ENCODE data around the gene CCDC93. TPM values are rescaled to one million over a fixed set of nuclear protein-coding genes. Genes with fewer than 3 reads are reported as not detected.

Gene CCDC93
- total and polyA plus RNA-seq, 2 donors = 8.6 to 31.0 TPM

DNA sequence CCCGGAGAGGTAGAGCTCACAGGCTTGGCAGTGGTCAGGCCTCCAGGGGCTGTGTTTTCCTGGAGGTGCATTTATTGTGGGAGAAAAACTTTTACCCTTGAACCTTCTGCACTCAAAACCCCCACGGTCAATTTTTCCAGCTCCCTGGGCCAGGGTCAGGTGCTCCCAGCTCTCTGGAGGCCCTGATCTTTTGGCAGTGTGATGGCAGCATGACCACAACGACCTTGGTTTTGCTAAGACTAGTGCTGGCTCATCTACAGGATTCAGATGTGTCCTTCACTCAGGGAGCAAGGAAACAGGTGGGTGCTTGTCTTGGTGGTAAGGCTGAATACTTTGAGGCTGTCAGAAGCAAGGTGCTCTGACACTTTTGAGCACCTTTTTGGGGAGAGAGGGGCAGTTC is 92.3 kb downstream of the CCDC93 start:
- 92% methylated on average over 3 of the region's 3 CpGs for WGBS
- DNase-seq (ENCODE audit: extremely low spot score) = no peak
- H3K4me3 ChIP-seq (ENCODE audit: low read depth, low read length) = no peak overlapping the region
- H3K4me1 ChIP-seq (ENCODE audit: insufficient read depth) = no peaks in the 10 kb centered on the region
- H3K36me3 ChIP-seq (ENCODE audit: insufficient read depth) = peaks cover 7% of the 10 kb centered on the region
- H3K27ac ChIP-seq (ENCODE audit: low read depth) = no peak overlapping the region

DNA sequence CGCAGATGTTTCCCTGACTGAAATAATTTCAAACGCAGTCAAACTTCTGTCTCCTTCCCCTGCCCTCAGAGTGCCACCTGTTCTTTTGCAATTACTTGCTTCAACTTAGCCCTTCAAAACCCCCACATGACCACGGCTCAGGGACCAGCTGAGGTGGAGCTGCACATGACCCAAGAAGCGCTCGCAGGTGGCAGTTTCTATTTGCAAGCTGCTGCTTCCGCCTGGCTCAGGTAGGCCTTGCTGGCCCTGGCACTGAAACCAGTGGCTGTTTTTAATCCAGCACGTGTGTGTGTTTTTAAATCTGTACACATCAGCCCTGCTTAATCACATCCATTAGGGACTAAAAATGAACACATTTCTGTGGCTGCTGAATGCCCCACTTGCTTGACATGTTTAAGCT is 95.3 kb downstream of the CCDC93 start:
- Histone ChIP-seq H3K4me1 (ENCODE audit: insufficient read depth) (no peaks in the 10 kb centered on the region), H3K27ac (ENCODE audit: low read depth) (no peak overlapping the region), H3K36me3 (ENCODE audit: insufficient read depth) (peaks cover 7% of the 10 kb centered on the region), H3K4me3 (ENCODE audit: low read depth, low read length) (no peak overlapping the region)
- WGBS = 94% methylated on average over 7 of the region's 7 CpGs
- DNase-seq (ENCODE audit: extremely low spot score) = no peak

DNA sequence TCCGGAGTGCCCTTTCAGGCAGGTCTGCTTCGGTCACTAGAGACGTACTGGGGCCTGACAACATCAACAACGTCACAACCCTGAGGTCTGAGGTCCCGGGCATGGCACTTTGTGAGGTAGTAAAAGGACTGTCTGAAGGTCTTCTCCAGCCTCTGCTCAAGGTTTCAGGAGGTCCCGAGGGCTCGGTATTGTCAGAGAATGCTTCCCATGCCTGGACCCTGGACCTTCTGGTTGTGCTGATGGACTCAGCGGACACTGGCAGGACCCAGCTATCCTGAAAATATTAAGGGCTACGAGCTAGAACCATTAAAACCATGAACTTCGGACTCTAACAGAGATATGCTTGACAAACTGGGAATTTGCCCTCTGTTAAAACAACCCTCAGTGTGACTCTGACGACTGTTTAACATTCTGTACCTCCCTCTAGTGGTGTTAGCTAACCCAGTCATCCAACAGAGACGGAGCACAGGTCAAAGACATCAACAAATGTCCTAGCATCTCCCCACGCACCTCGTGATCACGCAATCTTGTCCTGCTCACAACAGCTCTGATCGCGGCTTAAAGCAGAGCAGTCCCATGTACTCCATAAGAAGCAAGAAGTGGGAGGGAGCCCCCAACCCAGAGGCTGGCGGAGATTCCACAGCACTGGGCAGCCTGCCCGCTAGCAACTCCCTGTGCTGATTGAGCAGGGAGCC is 96.5 kb downstream of the CCDC93 start:
- DNase-seq (ENCODE audit: extremely low spot score) = no peak
- no peaks in the 10 kb centered on the region for H3K4me1 ChIP-seq (ENCODE audit: insufficient read depth)
- WGBS = 90% methylated on average over 19 of the region's 19 CpGs
- no peak overlapping the region for H3K27ac ChIP-seq (ENCODE audit: low read depth)
- H3K4me3 ChIP-seq (ENCODE audit: low read depth, low read length) = no peak overlapping the region
- H3K36me3 ChIP-seq (ENCODE audit: insufficient read depth) = peaks cover 4% of the 10 kb centered on the region

DNA sequence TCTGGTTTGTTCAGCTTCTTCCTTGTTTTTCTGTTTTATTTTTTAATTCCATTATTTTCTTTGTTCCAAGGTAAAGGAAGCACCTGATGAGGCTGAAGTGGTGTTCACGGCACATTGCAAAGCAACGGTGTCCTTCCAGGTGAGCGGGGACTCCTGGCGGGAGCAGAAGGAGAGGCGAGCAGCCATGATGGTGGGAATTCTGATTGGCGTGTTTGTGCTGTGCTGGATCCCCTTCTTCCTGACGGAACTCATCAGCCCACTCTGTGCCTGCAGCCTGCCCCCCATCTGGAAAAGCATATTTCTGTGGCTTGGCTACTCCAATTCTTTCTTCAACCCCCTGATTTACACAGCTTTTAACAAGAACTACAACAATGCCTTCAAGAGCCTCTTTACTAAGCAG is 110.9 kb downstream of the CCDC93 start:
- 92% methylated on average over 7 of the region's 7 CpGs for WGBS
- no peaks in the 10 kb centered on the region for H3K36me3 ChIP-seq (ENCODE audit: insufficient read depth)
- DNase-seq (ENCODE audit: extremely low spot score) = no peak
- H3K27ac ChIP-seq (ENCODE audit: low read depth) = no peak overlapping the region
- H3K4me3 ChIP-seq (ENCODE audit: low read depth, low read length) = no peak overlapping the region
- H3K4me1 ChIP-seq (ENCODE audit: insufficient read depth) = no peaks in the 10 kb centered on the region

DNA sequence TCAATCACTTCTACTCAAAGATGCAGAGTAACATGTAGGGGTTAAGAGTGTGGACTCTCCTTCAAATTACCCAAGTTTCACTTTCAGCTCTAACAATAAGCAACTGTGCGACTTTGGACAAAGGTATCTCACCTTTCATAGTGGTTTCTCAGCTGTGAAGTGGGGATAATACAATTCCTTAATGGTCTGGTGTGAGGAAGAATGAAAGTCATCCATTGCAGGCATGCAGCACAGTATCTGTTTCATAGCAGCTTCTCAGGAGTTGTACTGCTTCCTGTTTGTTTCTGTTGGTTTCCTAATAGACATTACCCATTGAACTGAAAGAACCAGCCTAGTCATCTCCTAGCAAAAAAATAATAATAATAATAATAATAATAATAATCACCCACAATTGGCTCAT is 125.0 kb downstream of the CCDC93 start:
- Histone ChIP-seq H3K4me3 (ENCODE audit: low read depth, low read length) (no peak overlapping the region), H3K4me1 (ENCODE audit: insufficient read depth) (no peaks in the 10 kb centered on the region), H3K27ac (ENCODE audit: low read depth) (no peak overlapping the region), H3K36me3 (ENCODE audit: insufficient read depth) (no peaks in the 10 kb centered on the region)
- 72% methylated on average over 1 of the region's 1 CpG for WGBS
- DNase-seq (ENCODE audit: extremely low spot score) = no peak

DNA sequence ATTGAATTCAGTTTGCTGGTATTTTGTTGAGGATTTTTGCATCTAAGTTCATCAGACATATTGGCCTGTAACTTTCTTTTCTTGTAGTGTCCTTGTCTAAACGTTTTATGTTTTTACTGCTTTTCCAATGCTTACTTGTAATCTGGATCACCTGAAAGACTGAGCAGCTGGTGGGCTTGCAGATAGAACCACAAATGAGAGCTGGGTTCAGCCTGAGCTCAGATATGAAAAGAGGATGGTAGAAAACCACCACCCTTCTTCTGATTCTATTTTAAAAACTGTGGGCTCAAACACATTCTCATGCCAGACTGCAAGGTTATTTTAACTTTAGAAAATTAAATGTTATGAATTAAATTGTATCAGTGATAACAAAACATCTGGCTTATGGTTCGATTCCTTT is 128.6 kb downstream of the CCDC93 start:
- H3K36me3 ChIP-seq (ENCODE audit: insufficient read depth) = no peaks in the 10 kb centered on the region
- no peak overlapping the region for H3K27ac ChIP-seq (ENCODE audit: low read depth)
- no peaks in the 10 kb centered on the region for H3K4me1 ChIP-seq (ENCODE audit: insufficient read depth)
- 56% methylated on average over 2 of the region's 2 CpGs for WGBS
- no peak overlapping the region for H3K4me3 ChIP-seq (ENCODE audit: low read depth, low read length)
- no peak for DNase-seq (ENCODE audit: extremely low spot score)

GRCh38 chr2:117879003-117879402 is 134.9 kb downstream of the CCDC93 start:
- Histone ChIP-seq H3K27ac (ENCODE audit: low read depth) (no peak overlapping the region), H3K36me3 (ENCODE audit: insufficient read depth) (no peaks in the 10 kb centered on the region), H3K4me1 (ENCODE audit: insufficient read depth) (no peaks in the 10 kb centered on the region), H3K4me3 (ENCODE audit: low read depth, low read length) (no peak overlapping the region)
- no peak for DNase-seq (ENCODE audit: extremely low spot score)
- WGBS = 91% methylated on average over 2 of the region's 2 CpGs

DNA sequence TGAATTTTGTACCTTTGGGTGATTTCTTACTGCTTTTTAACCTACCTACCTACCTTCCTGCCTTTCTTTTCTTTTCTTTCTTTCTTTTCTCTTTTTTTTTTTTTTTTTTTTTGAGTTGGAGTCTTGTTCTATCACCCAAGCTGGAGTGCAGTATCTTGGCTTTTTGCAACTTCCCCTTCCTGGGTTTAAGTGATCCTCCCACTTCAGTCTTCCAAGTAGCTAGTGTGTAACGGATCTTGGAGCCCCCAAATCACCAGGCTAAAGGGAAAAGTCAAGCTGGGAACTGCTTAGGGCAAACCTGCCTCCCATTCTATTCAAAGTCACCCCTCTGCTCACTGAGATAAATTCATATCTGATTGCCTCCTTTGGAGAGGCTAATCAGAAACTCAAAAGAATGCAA is 138.1 kb downstream of the CCDC93 start:
- WGBS = 30% methylated on average over 1 of the region's 1 CpG
- DNase-seq (ENCODE audit: extremely low spot score) = no peak
- no peak overlapping the region for H3K4me3 ChIP-seq (ENCODE audit: low read depth, low read length)
- no peaks in the 10 kb centered on the region for H3K36me3 ChIP-seq (ENCODE audit: insufficient read depth)
- no peaks in the 10 kb centered on the region for H3K4me1 ChIP-seq (ENCODE audit: insufficient read depth)
- H3K27ac ChIP-seq (ENCODE audit: low read depth) = no peak overlapping the region

Small RNAs within 50 kb of the gene (small RNA-seq; reads per million reads assigned to genes)
- not detected for gene RN7SL111P

Other genes with a start within 250 kb of the CCDC93 start
- gene DDX18, start 199.4 kb downstream of the CCDC93 start, total RNA-seq = 56.7 TPM
- gene DDX18, start 199.4 kb downstream of the CCDC93 start, polyA plus RNA-seq = 33.5 TPM
- gene INSIG2, start 74.4 kb upstream of the CCDC93 start, total RNA-seq = 32.3 TPM
- gene INSIG2, start 74.4 kb upstream of the CCDC93 start, polyA plus RNA-seq = 13.7 TPM

Measured in urinary bladder (tissue), 4 donors.